ENCODE results near the gene BTG1. TPM values are rescaled to one million over a fixed set of nuclear protein-coding genes. Genes with fewer than 3 reads are reported as not detected.

Gene BTG1
- total RNA-seq, 1 experiment from 2014 or later: 32.7 TPM

DNA sequence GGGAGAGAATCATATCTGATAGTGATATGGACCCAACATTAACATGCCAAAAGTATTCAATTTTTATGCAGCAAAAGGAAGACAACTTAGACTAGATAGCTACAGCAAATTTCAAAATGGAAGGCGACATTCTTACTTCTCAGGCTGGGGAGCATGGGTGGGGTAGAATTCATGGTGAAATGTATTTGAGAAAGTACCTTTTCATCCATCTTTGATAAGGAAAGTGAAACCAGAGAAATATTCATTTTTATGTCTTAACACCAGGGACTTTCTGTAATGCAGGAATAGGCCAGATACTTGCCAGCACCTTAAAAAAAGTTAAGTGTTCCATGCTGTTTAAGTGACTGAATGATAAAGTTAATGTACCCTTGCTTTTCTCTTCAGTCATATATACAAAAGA is 13.4 kb downstream of the BTG1 start:
- no peak overlapping the region for H2BK20ac ChIP-seq (ENCODE audit: low read depth, low read length, poor library complexity, severe bottlenecking)
- peaks cover 0 to 3% of the 10 kb centered on the region in 2 experiments; a peak in 1 of 5 replicates for H3K9me3 Mint-ChIP-seq
- H3K56ac ChIP-seq (ENCODE audit: insufficient read length, low read depth, low read length): no peak overlapping the region
- no peak overlapping the region for H3K4me2 ChIP-seq (ENCODE audit: insufficient read depth, insufficient read length, low read length)
- no peak overlapping the region for H3K14ac ChIP-seq (ENCODE audit: insufficient read depth, low read length)
- H3K18ac ChIP-seq (ENCODE audit: insufficient read length, low read depth, low read length): no peak overlapping the region
- no peaks in the 10 kb centered on the region for H3K23me2 ChIP-seq (ENCODE audit: insufficient read length, low read depth, low read length, poor library complexity, severe bottlenecking)
- TF ChIP-seq, protein P1, sequence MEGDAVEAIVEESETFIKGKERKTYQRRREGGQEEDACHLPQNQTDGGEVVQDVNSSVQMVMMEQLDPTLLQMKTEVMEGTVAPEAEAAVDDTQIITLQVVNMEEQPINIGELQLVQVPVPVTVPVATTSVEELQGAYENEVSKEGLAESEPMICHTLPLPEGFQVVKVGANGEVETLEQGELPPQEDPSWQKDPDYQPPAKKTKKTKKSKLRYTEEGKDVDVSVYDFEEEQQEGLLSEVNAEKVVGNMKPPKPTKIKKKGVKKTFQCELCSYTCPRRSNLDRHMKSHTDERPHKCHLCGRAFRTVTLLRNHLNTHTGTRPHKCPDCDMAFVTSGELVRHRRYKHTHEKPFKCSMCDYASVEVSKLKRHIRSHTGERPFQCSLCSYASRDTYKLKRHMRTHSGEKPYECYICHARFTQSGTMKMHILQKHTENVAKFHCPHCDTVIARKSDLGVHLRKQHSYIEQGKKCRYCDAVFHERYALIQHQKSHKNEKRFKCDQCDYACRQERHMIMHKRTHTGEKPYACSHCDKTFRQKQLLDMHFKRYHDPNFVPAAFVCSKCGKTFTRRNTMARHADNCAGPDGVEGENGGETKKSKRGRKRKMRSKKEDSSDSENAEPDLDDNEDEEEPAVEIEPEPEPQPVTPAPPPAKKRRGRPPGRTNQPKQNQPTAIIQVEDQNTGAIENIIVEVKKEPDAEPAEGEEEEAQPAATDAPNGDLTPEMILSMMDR (conservative IDR thresholded peaks at IDR 0.05): no peak
- no peak overlapping the region for H3K4ac ChIP-seq (ENCODE audit: low read depth, low read length)
- H2BK5ac ChIP-seq (ENCODE audit: insufficient read length, low read length): no peak overlapping the region
- no peak overlapping the region for H3K4me3 Mint-ChIP-seq
- H3K79me2 ChIP-seq (ENCODE audit: insufficient read depth, low read length): peaks cover 20% of the 10 kb centered on the region; the same call in 1 of the 2 replicates
- no peak overlapping the region for H2BK12ac ChIP-seq (ENCODE audit: insufficient read length, low read depth, low read length)
- no peaks in the 10 kb centered on the region for H4K20me1 ChIP-seq (ENCODE audit: control insufficient read depth, insufficient read depth, insufficient read length)
- no peak overlapping the region for H2BK120ac ChIP-seq (ENCODE audit: low read depth, low read length, poor library complexity, severe bottlenecking)
- H3K36me3 Mint-ChIP-seq (ENCODE audit: insufficient read depth in 1 of 3, low read depth in 3 of 3): peaks cover 7 to 27% (median 13%) of the 10 kb centered on the region in 3 experiments; a peak in 6 of 7 replicates
- 0 out of 7 replicates have a peak overlapping the region, but pooled peaks of 1 of the 3 experiments have one; percentile 5 for H3K27ac Mint-ChIP-seq
- no peak overlapping the region for H2BK15ac ChIP-seq (ENCODE audit: low read depth, low read length)
- no peak overlapping the region for H4K8ac ChIP-seq (replicated peaks; ENCODE audit: insufficient read length, low read depth, low read length)
- no peak overlapping the region for H2AFZ ChIP-seq (ENCODE audit: low read length)
- no peak overlapping the region for H2AK5ac ChIP-seq (ENCODE audit: insufficient read length, low read length)
- H3K27me3 ChIP-seq (ENCODE audit: insufficient read depth, low read length): no peaks in the 10 kb centered on the region
- H3K27me3 Mint-ChIP-seq (ENCODE audit: low read depth): no peaks in the 10 kb centered on the region
- H4K5ac ChIP-seq (ENCODE audit: insufficient read length, low read depth, low read length): no peak overlapping the region
- DNase-seq: no peak
- no peak overlapping the region for H3T11ph ChIP-seq (ENCODE audit: low read length)
- H3K4me1 ChIP-seq (ENCODE audit: insufficient read depth, low read length): peaks cover 8% of the 10 kb centered on the region; the same call in 1 of the 2 replicates
- no peak overlapping the region for H3K27ac ChIP-seq (ENCODE audit: insufficient read length, low read depth, low read length)
- WGBS (ENCODE audit: extremely low coverage, insufficient read length, low lambda C conversion rate): no CpG with 5 or more reads among the region's 1 CpG
- peaks cover 51 to 55% of the 10 kb centered on the region in 2 experiments for H3K4me1 Mint-ChIP-seq
- no peak overlapping the region for H3K9ac ChIP-seq (ENCODE audit: extremely low read depth, insufficient read length, low read length)
- no peak overlapping the region for H4K91ac ChIP-seq (ENCODE audit: insufficient read length, low read depth, low read length)
- peaks cover 1% of the 10 kb centered on the region for H3K79me1 ChIP-seq (ENCODE audit: insufficient read depth, low read depth, low read length, poor library complexity, severe bottlenecking)
- H3K23ac ChIP-seq (ENCODE audit: insufficient read length, low read depth, low read length): no peak overlapping the region
- no peaks in the 10 kb centered on the region for H3K9me3 ChIP-seq (ENCODE audit: control insufficient read depth, low read depth, low read length)
